Embryonic facial prominence (tissue), 1 donor: ENCODE data around the gene TSHR.
"Not testable (repeated sequence)": the region's sequence is repeated elsewhere in the genome, so short reads cannot be mapped to it uniquely, and the experiment has no call there.

Experiments
- DNase-seq: peaks from one replicate; pipeline ENCODE4 v3.0.0-alpha.2; 2016; ENCODE audit errors: extremely low spot score

TSHR gene

GRCh38 chr14:80955416-80955941, at the start of gene TSHR:
Gene TSHR, plus strand, starts transcription at chr14:80955621. Its CDS starts 60 bp downstream, at chr14:80955681.
- DNase-seq: no peak

GRCh38 chr14:80906336-80906735, 49.1 kb upstream of the TSHR start:
- no peak for DNase-seq

GRCh38 chr14:80906946-80907345, 48.5 kb upstream of the TSHR start:
- DNase-seq: no peak

- DNase-seq: not testable (repeated sequence)
Observed at GRCh38 chr14:80912013-80912412, 43.4 kb upstream of the TSHR start.

- no peak for DNase-seq
Observed at GRCh38 chr14:80919622-80920021, 35.8 kb upstream of the TSHR start.

- DNase-seq: no peak
Observed at GRCh38 chr14:80923368-80923767, 32.1 kb upstream of the TSHR start.

- no peak for DNase-seq
Observed at GRCh38 chr14:80924365-80925103, 30.9 kb upstream of the TSHR start.

- DNase-seq: no peak
Observed at GRCh38 chr14:80926397-80927082, 28.9 kb upstream of the TSHR start.

GRCh38 chr14:80927083-80927989, 28.1 kb upstream of the TSHR start:
- no peak for DNase-seq

GRCh38 chr14:80930095-80930494, 25.3 kb upstream of the TSHR start:
- DNase-seq: no peak

- DNase-seq: no peak
Observed at GRCh38 chr14:80930836-80931389, 24.5 kb upstream of the TSHR start.

- DNase-seq: no peak
Observed at GRCh38 chr14:80933282-80933681, 22.1 kb upstream of the TSHR start.

- DNase-seq: no peak
Observed at GRCh38 chr14:80933686-80934085, 21.7 kb upstream of the TSHR start.

GRCh38 chr14:80940146-80940545, 15.3 kb upstream of the TSHR start:
- DNase-seq: no peak

- DNase-seq: peak; percentile 86
Observed at GRCh38 chr14:80941241-80942185, 13.9 kb upstream of the TSHR start, which contains the start of gene CEP128. Gene CEP128, minus strand, starts transcription at chr14:80941738.

- no peak for DNase-seq
Observed at GRCh38 chr14:80942191-80942600, 13.2 kb upstream of the TSHR start.

GRCh38 chr14:80944861-80945617, 10.4 kb upstream of the TSHR start:
- no peak for DNase-seq

GRCh38 chr14:80946187-80946586, 9.2 kb upstream of the TSHR start:
- DNase-seq: no peak

- DNase-seq: no peak
Observed at GRCh38 chr14:80946797-80947196, 8.6 kb upstream of the TSHR start.

GRCh38 chr14:80948291-80948690, 7.1 kb upstream of the TSHR start:
- no peak for DNase-seq
